Vagina (tissue), 2 donors: ENCODE results near the gene RABAC1.

Experiments
- CTCF ChIP-seq, 3 experiments: fragments of 450-650 bp in 2 of 3; fragments of 200-600 bp in 1 of 3; sonication (generic) in 1 of 3; IDR thresholded peaks; one replicate each; pipeline ENCODE4 v1.5.1; 2017 to 2019; ENCODE audit warnings: antibody characterized with exemption in 3 of 3, mild to moderate bottlenecking in 2 of 3, moderate library complexity in 2 of 3
- POLR2AphosphoS5 ChIP-seq, 2 donors: sonication (generic); formaldehyde crosslinking; IDR thresholded peaks; one replicate each; pipeline ENCODE4 v1.9.0; 2017; ENCODE audit warnings: antibody characterized with exemption in 2 of 2, mild to moderate bottlenecking in 2 of 2, low read depth in 1 of 2; ENCODE audit not compliant: insufficient read depth in 1 of 2

- no peak for TF ChIP-seq CTCF (IDR thresholded peaks at IDR 0.05)
- TF ChIP-seq POLR2AphosphoS5 (IDR thresholded peaks at IDR 0.05; ENCODE audit: insufficient read depth in 1 of 2, low read depth in 1 of 2), result no peak
Measured at GRCh38 chr19:41984961-41985360, 25.8 kb upstream of the RABAC1 start.
